Measurements from ENCODE around the gene NEUROD2. TPM values are rescaled to one million over a fixed set of nuclear protein-coding genes. Genes with fewer than 3 reads are reported as not detected.
"Not testable (repeated sequence)": the region's sequence is repeated elsewhere in the genome, so short reads cannot be mapped to it uniquely, and the experiment has no call there.

NEUROD2 gene
- total and polyA plus RNA-seq, 4 donors, result not detected

DNA sequence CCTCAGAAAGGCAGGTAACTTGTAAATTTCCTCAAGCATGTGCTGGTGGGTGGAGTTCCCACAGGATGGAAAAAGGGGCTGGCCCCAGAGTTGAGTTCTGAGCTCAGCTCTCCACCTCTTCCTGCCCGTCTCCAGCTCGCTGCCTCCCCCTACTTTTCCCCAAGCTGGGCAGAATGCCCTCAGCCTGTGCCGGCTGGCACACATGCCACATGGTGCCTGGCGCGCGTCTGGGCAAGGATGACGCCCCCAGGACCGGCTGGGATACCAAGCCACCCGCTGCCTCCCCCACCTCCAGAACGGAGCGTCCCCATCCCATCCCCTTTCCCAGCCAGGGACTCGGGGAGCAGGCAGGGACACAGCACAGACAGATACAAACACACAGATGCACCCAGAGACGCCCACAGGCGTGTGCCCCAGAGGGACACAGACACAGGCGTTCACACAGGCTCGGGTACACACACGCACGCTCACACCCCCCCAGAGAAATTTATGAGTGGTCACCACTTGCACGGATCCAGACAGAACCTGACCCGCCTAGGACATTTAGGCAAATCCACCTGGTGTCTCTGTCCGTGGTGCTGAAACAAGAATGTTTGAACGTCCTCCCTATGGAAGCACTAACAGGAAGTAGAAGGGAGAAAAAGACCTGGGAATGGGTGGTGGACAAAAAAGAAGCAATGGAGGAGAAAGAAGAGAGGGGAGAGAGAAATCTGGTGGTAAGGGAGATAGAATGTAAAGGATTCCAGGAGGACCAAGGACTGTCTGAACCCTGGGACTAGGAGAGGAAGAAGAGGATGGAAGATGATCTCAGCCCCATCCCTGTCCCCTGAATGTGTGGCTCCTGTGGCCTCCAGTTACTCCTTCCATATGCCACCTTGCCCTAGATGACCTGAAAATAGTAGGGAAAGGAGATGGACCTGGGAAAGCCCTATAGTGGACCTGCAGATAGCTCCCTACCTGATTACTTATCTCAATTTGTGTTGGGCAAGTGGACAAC is 15.5 kb downstream of the NEUROD2 start:
- H3K36me3 ChIP-seq (ENCODE audit: control insufficient read depth in 4 of 4, insufficient read depth in 3 of 4, low read depth in 1 of 4, low read length in 3 of 4), result no peaks in the 10 kb centered on the region
- H3K27me3 ChIP-seq (ENCODE audit: control insufficient read depth in 4 of 4, insufficient read depth in 4 of 4, low read length in 3 of 4), result peaks cover 2 to 8% (median 5%) of the 10 kb centered on the region in 4 donors
- H3K27ac ChIP-seq (ENCODE audit: low read depth in 1 of 2, low read length in 2 of 2), result no peak overlapping the region
- 11% methylated on average over 22 of the region's 22 CpGs for WGBS
- no peak overlapping the region for H3K4me3 ChIP-seq (ENCODE audit: low read depth in 1 of 3, low read length in 3 of 3)
- DNase-seq (ENCODE audit: low spot score), result no peak
- H3K9ac ChIP-seq (ENCODE audit: low read depth in 1 of 2, low read length in 2 of 2), result no peak overlapping the region
- TF ChIP-seq TAF1 (conservative IDR thresholded peaks at IDR 0.05), result no peak
- TF ChIP-seq, protein P1, sequence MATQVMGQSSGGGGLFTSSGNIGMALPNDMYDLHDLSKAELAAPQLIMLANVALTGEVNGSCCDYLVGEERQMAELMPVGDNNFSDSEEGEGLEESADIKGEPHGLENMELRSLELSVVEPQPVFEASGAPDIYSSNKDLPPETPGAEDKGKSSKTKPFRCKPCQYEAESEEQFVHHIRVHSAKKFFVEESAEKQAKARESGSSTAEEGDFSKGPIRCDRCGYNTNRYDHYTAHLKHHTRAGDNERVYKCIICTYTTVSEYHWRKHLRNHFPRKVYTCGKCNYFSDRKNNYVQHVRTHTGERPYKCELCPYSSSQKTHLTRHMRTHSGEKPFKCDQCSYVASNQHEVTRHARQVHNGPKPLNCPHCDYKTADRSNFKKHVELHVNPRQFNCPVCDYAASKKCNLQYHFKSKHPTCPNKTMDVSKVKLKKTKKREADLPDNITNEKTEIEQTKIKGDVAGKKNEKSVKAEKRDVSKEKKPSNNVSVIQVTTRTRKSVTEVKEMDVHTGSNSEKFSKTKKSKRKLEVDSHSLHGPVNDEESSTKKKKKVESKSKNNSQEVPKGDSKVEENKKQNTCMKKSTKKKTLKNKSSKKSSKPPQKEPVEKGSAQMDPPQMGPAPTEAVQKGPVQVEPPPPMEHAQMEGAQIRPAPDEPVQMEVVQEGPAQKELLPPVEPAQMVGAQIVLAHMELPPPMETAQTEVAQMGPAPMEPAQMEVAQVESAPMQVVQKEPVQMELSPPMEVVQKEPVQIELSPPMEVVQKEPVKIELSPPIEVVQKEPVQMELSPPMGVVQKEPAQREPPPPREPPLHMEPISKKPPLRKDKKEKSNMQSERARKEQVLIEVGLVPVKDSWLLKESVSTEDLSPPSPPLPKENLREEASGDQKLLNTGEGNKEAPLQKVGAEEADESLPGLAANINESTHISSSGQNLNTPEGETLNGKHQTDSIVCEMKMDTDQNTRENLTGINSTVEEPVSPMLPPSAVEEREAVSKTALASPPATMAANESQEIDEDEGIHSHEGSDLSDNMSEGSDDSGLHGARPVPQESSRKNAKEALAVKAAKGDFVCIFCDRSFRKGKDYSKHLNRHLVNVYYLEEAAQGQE (IDR thresholded peaks at IDR 0.05), result peak; percentile 99
- H3K9me3 ChIP-seq (ENCODE audit: control insufficient read depth in 4 of 4, low read length in 3 of 4), result no peaks in the 10 kb centered on the region
- no peaks in the 10 kb centered on the region for H3K4me1 ChIP-seq (ENCODE audit: control insufficient read depth in 4 of 4, insufficient read depth in 4 of 4, low read length in 3 of 4)

DNA sequence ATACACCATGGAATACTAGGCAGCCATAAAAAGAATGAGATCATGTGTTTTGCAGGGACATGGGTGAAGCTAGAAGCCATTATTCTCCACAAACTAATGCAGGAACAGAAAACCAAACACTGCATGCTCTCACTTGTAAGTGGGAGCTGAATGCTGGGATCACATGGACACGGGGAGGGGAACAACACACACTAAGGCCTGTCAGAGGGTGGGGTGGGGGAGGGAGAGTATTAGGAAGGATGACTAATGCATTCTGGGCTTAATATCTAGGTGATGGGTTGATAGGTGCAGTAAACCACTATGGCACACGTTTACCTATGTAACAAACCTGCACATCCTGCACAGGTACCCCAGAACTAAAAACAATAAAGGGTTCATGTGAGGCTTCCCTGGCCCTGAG is 17.5 kb downstream of the NEUROD2 start:
- not testable (repeated sequence) for DNase-seq (ENCODE audit: low spot score); H3K9ac ChIP-seq (ENCODE audit: low read depth in 1 of 2, low read length in 2 of 2); H3K27me3 ChIP-seq (ENCODE audit: control insufficient read depth in 4 of 4, insufficient read depth in 4 of 4, low read length in 3 of 4); H3K36me3 ChIP-seq (ENCODE audit: control insufficient read depth in 4 of 4, insufficient read depth in 3 of 4, low read depth in 1 of 4, low read length in 3 of 4); H3K27ac ChIP-seq (ENCODE audit: low read depth in 1 of 2, low read length in 2 of 2); H3K4me1 ChIP-seq (ENCODE audit: control insufficient read depth in 4 of 4, insufficient read depth in 4 of 4, low read length in 3 of 4); H3K4me3 ChIP-seq (ENCODE audit: low read depth in 1 of 3, low read length in 3 of 3); H3K9me3 ChIP-seq (ENCODE audit: control insufficient read depth in 4 of 4, low read length in 3 of 4)
- 66% methylated on average over 2 of the region's 2 CpGs for WGBS

DNA sequence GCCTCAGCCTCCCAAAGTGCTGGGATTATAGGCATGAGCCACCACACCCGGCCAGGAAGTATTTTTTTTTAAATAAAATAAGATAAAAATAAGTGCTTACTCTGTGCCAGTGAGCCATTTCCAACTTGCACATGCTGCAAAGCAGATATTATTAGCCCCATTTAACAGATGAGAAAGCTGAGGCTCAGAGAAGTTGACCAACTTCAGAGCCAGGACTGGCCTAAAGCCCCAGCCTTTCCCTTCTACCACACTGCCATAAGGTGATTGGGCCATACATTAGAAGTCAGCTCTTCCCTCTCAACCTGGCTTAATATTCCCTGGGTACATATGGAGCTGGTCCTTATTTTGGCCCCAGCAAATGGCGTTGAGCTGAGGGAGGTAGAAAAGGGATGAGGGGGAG is 25.1 kb downstream of the NEUROD2 start:
- Histone ChIP-seq H3K27me3 (ENCODE audit: control insufficient read depth in 4 of 4, insufficient read depth in 4 of 4, low read length in 3 of 4) (no peaks in the 10 kb centered on the region), H3K9me3 (ENCODE audit: control insufficient read depth in 4 of 4, low read length in 3 of 4) (no peaks in the 10 kb centered on the region), H3K27ac (ENCODE audit: low read depth in 1 of 2, low read length in 2 of 2) (no peak overlapping the region), H3K36me3 (ENCODE audit: control insufficient read depth in 4 of 4, insufficient read depth in 3 of 4, low read depth in 1 of 4, low read length in 3 of 4) (no peaks in the 10 kb centered on the region), H3K4me1 (ENCODE audit: control insufficient read depth in 4 of 4, insufficient read depth in 4 of 4, low read length in 3 of 4) (peaks cover 4 to 13% (median 9%) of the 10 kb centered on the region in 4 donors), H3K4me3 (ENCODE audit: low read depth in 1 of 3, low read length in 3 of 3) (no peak overlapping the region), H3K9ac (ENCODE audit: low read depth in 1 of 2, low read length in 2 of 2) (no peak overlapping the region)
- TF ChIP-seq FOXA1 (IDR thresholded peaks at IDR 0.05) (no peak), JUND (IDR thresholded peaks at IDR 0.05) (no peak), FOXA2 (IDR thresholded peaks at IDR 0.05) (no peak), HNF4G (IDR thresholded peaks at IDR 0.05) (no peak), RXRA (IDR thresholded peaks at IDR 0.05) (no peak), NR2F2 (IDR thresholded peaks at IDR 0.05) (no peak), HNF4A (conservative IDR thresholded peaks at IDR 0.05) (no peak), TAF1 (conservative IDR thresholded peaks at IDR 0.05) (no peak)
- TF ChIP-seq, protein P2, sequence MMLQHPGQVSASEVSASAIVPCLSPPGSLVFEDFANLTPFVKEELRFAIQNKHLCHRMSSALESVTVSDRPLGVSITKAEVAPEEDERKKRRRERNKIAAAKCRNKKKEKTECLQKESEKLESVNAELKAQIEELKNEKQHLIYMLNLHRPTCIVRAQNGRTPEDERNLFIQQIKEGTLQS (IDR thresholded peaks at IDR 0.05), result no peak
- TF ChIP-seq, protein P3, sequence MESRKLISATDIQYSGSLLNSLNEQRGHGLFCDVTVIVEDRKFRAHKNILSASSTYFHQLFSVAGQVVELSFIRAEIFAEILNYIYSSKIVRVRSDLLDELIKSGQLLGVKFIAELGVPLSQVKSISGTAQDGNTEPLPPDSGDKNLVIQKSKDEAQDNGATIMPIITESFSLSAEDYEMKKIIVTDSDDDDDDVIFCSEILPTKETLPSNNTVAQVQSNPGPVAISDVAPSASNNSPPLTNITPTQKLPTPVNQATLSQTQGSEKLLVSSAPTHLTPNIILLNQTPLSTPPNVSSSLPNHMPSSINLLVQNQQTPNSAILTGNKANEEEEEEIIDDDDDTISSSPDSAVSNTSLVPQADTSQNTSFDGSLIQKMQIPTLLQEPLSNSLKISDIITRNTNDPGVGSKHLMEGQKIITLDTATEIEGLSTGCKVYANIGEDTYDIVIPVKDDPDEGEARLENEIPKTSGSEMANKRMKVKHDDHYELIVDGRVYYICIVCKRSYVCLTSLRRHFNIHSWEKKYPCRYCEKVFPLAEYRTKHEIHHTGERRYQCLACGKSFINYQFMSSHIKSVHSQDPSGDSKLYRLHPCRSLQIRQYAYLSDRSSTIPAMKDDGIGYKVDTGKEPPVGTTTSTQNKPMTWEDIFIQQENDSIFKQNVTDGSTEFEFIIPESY (IDR thresholded peaks at IDR 0.05), result no peak
- TF ChIP-seq, protein P4, sequence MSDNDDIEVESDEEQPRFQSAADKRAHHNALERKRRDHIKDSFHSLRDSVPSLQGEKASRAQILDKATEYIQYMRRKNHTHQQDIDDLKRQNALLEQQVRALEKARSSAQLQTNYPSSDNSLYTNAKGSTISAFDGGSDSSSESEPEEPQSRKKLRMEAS (IDR thresholded peaks at IDR 0.05), result no peak
- WGBS, result 37% methylated on average over 2 of the region's 2 CpGs
- no peak for DNase-seq (ENCODE audit: low spot score)

Measured in liver (tissue), 9 donors.